ENCODE measurements around the gene FIBIN.
"Not testable (repeated sequence)": the region's sequence is repeated elsewhere in the genome, so short reads cannot be mapped to it uniquely, and the experiment has no call there.

FIBIN gene

GRCh38 chr11:26993965-26994457 is at the start of gene FIBIN:
FIBIN (plus strand) TSS chr11:26994112; CDS start chr11:26994527, 415 bp downstream.
- peak; percentile 24 for DNase-seq (ENCODE audit: low spot score)

GRCh38 chr11:26944866-26945664 is 48.8 kb upstream of the FIBIN start:
- DNase-seq (ENCODE audit: low spot score), result no peak

GRCh38 chr11:26946257-26946716 is 47.6 kb upstream of the FIBIN start:
- DNase-seq (ENCODE audit: low spot score), result no peak

- DNase-seq (ENCODE audit: low spot score), result peak; percentile 60
These were observed 46.5 kb upstream of the FIBIN start for GRCh38 chr11:26947379-26947844.

- no peak for DNase-seq (ENCODE audit: low spot score)
These were observed 45.8 kb upstream of the FIBIN start for GRCh38 chr11:26947904-26948639.

GRCh38 chr11:26948881-26949280 is 45.0 kb upstream of the FIBIN start:
- DNase-seq (ENCODE audit: low spot score), result no peak

GRCh38 chr11:26949846-26950245 is 44.1 kb upstream of the FIBIN start:
- DNase-seq (ENCODE audit: low spot score), result no peak

GRCh38 chr11:26950260-26950719 is 43.6 kb upstream of the FIBIN start:
- peak; percentile 37 for DNase-seq (ENCODE audit: low spot score)

- DNase-seq (ENCODE audit: low spot score), result no peak
These were observed 42.0 kb upstream of the FIBIN start for GRCh38 chr11:26951809-26952515.

GRCh38 chr11:26953770-26954392 is 40.0 kb upstream of the FIBIN start:
- peak; percentile 32 for DNase-seq (ENCODE audit: low spot score)

GRCh38 chr11:26958005-26958701 is 35.8 kb upstream of the FIBIN start:
- DNase-seq (ENCODE audit: low spot score), result no peak

GRCh38 chr11:26958702-26959049 is 35.2 kb upstream of the FIBIN start:
- no peak for DNase-seq (ENCODE audit: low spot score)

GRCh38 chr11:26960281-26960680 is 33.6 kb upstream of the FIBIN start:
- no peak for DNase-seq (ENCODE audit: low spot score)

GRCh38 chr11:26963764-26964163 is 30.1 kb upstream of the FIBIN start:
- no peak for DNase-seq (ENCODE audit: low spot score)

- DNase-seq (ENCODE audit: low spot score), result no peak
These were observed 29.6 kb upstream of the FIBIN start for GRCh38 chr11:26964339-26964738.

GRCh38 chr11:26964847-26965485 is 28.9 kb upstream of the FIBIN start:
- not testable (repeated sequence) for DNase-seq (ENCODE audit: low spot score)

- no peak for DNase-seq (ENCODE audit: low spot score)
These were observed 22.0 kb upstream of the FIBIN start for GRCh38 chr11:26971961-26972360.

GRCh38 chr11:26974069-26974783 is 19.7 kb upstream of the FIBIN start:
- DNase-seq (ENCODE audit: low spot score), result no peak

GRCh38 chr11:26974996-26975395 is 18.9 kb upstream of the FIBIN start:
- no peak for DNase-seq (ENCODE audit: low spot score)

- DNase-seq (ENCODE audit: low spot score), result no peak
These were observed 17.5 kb upstream of the FIBIN start for GRCh38 chr11:26976389-26976788.
